HG03354 (cell line): Measurements from ENCODE around the gene CREM.

ENCODE experiments used
- ATAC-seq: cut with Tn5 transposase; IDR thresholded peaks from one replicate; pipeline ENCODE4 v1.9.1; 2021; ENCODE audit warnings: mild to moderate bottlenecking; ENCODE audit not compliant: unreplicated experiment, poor library complexity, severe bottlenecking

Gene CREM

DNA sequence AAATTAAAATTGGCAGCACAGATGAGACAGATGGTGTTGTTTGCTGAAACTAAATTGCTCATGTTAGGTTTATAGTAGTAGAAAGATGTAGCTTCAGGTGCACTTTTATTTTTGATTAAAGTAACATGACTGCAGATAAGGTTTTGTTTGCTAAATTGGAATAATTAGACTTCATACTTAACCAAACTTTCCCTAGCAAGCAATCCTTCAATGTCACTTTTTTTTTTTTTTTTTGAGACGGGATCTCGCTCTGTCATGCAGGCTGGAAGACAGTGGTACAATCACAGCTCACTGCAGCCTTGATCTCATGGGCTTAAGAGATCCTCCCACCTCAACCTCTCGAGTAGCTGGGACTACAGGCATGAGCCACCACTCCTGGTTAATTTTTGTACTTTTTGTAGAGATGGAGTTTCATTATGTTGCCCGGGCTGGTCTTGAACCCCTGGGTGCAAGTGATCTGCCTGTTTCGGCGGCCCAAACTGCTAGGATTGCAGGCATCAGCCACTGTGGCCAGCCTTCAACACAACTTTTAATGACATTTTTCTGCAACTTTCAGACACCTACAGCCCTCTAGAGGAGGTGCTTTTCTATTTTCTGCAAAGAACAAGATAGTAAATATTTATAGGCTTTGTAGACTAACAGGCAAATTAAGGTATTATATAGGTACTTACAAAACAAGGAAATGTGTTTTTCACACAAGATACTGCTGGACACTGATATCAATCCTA lies 124.9 kb downstream of the CREM start:
- no peak for ATAC-seq

DNA sequence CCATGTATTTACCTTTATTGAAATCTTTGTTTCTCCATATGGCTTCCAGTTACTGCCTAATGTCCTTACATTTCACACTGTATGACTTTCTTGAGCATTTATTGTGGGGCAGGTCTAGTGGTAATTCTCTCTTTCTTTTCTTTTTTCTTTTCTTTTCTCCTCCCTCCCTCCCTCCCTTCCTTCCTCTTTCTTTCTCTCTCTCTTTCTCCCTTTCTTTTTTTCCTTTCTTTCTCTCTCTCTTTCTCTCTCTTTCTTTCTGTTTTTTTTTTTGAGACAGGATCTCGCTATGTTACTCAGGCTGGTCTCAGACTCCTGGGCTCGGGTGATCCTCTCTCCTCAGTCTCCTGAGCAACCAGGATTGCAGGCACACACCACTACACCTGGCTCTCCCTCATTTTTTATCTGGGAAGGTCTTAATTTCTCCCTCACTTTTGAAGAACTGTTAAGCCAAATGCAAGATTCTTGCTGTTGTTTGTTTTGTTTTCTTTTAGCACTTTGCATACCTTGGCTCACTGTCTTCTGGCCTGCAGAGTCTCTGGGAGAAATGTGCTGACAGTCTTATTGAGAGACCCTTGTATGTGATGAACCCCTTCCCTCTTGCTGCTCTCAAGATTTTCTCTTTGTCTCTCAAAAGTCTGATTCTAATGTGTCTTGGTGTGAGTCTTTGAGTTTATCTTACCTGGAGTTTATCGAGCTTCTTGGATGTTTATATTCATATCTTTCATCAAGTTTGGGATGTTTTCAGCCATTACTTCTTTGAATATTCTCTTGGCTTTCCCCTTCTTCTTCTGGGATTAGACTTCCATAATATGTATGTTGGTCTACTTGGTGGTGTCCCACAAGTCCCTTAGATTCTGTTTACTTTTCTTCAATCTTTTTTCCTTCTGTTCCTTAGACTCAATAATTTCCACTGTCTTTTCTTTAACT lies 130.7 kb downstream of the CREM start:
- ATAC-seq: no peak

DNA sequence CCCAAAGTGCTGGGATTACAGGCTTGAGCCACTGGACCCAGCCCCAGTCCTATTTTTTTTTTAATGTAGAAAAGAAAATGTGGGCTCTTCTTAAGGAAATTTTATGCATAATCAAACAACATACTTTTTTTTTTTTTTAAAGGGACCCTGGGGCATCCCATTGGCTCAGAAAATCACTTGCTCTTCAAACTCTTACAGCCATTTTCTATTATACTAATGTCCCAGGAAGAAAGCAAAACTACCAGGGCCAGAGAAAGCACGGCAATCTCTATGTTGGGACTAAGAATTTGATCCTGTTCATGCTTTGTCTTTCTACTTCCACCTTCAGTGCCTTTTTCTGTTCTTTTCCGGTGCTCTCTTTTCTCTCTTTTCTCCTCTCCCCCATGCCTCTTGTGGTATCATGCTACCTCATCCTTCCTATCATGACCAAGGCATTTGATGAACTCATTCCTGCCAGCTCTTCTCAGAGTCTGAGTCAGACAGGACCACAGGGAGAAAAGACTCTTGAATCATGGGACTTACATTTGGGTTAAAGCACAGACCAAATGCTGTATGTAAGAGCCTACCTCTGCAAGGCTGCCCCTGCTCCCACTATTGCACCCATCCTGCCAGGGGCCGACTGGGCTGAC lies 133.2 kb downstream of the CREM start:
- no peak for ATAC-seq

DNA sequence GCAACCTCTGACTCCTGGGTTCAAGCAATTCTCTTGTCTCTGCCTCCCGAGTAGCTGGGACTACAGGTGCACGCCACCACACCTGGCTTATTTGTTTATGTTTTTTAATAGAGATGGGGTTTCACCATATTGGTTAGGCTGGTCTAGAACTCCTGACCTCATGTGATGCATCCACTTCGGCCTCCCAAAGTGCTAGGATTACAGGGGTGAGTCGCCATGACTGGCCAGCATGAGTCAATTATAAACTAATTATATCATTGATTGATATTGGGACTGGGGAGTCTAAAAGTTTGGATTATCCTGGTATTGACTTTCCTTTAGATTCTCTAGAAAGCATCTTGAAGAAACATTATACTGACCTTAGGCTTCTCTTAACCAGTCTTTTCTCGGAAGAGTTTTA lies 135.8 kb downstream of the CREM start:
- ATAC-seq: no peak
